ENCODE results near the gene SUMF1.
"Not testable (repeated sequence)": the region's sequence is repeated elsewhere in the genome, so short reads cannot be mapped to it uniquely, and the experiment has no call there.

Gene SUMF1

DNA sequence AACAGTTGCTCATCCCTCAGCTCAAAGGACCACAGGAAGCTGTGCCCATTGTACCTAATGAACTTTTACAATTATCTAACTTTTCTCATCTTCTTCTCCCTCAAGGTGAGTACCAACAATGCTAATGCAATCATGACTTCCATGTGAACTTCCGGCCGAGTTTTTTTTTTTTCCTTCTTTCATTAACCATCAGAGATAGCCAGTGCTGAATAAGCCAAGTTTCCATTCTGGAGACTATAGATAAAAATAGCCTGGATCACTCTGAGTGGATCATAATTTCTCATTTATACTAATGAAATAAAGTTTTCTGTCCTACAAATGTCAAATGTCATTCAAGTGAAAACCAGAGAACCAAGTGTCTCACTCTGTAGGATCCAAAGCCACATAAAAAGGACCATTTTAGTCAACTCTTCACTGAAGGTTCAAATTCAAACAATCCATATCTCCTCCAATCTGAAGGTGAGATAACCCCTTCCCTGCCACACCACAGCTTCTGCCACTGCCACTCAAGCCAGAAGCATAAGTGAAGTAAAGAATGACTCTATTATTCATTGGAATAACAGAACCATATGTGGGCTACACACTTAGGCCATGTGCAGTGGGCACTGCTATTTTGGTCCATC lies 5.5 kb downstream of the SUMF1 start:
- TF ChIP-seq, protein P1, sequence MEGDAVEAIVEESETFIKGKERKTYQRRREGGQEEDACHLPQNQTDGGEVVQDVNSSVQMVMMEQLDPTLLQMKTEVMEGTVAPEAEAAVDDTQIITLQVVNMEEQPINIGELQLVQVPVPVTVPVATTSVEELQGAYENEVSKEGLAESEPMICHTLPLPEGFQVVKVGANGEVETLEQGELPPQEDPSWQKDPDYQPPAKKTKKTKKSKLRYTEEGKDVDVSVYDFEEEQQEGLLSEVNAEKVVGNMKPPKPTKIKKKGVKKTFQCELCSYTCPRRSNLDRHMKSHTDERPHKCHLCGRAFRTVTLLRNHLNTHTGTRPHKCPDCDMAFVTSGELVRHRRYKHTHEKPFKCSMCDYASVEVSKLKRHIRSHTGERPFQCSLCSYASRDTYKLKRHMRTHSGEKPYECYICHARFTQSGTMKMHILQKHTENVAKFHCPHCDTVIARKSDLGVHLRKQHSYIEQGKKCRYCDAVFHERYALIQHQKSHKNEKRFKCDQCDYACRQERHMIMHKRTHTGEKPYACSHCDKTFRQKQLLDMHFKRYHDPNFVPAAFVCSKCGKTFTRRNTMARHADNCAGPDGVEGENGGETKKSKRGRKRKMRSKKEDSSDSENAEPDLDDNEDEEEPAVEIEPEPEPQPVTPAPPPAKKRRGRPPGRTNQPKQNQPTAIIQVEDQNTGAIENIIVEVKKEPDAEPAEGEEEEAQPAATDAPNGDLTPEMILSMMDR (conservative IDR thresholded peaks at IDR 0.05; ENCODE audit: low read length) = no peak
- TF ChIP-seq EZH2phosphoT487 (IDR thresholded peaks at IDR 0.05; ENCODE audit: borderline replicate concordance) = no peak
- Histone ChIP-seq H3K9me2 (replicated peaks; ENCODE audit: low read depth, low read length) (no peaks in the 10 kb centered on the region), H3K4me1 (ENCODE audit: insufficient read depth, low read length, poor library complexity, severe bottlenecking) (peaks cover 11% of the 10 kb centered on the region), H2AFZ (ENCODE audit: low read length) (no peak overlapping the region), H3K9ac (ENCODE audit: low read depth, low read length, poor library complexity, severe bottlenecking) (no peak overlapping the region), H3K79me2 (ENCODE audit: insufficient read depth, low read length) (peaks cover 4% of the 10 kb centered on the region), H3K4me3 (ENCODE audit: low read length, poor library complexity, severe bottlenecking) (no peak overlapping the region), H3K9me3 (ENCODE audit: insufficient read depth, low read depth, low read length) (no peaks in the 10 kb centered on the region), H3K27me3 (ENCODE audit: insufficient read depth, low read length, poor library complexity, severe bottlenecking) (no peaks in the 10 kb centered on the region), H3K4me2 (ENCODE audit: low read depth, low read length, poor library complexity, severe bottlenecking) (no peak overlapping the region), H3K36me3 (ENCODE audit: insufficient read depth, low read length) (no peaks in the 10 kb centered on the region), H3F3A (ENCODE audit: low read depth) (no peaks in the 10 kb centered on the region), H4K20me1 (ENCODE audit: insufficient read depth, low read length, poor library complexity, severe bottlenecking) (no peaks in the 10 kb centered on the region)

DNA sequence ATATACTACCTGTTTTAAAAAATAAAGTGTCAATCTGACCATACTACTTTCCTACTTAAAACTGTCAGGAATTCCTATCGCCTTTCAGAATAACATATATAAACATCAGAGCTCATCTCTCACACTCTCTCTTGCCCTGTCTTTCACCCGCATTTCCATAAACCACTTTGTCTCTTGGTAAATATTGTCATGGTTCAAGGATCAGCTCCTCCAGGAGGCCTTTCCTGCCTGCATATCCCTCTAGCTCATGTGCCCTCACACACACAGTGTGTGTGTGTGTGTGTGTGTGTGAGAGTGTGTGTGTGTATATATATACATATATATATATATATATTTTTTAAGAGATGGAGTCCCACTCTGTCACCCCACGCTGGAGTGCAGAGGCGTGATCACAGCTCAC lies 6.7 kb downstream of the SUMF1 start:
- H3K27me3 ChIP-seq (ENCODE audit: insufficient read depth, low read length, poor library complexity, severe bottlenecking) = no peaks in the 10 kb centered on the region
- TF ChIP-seq, protein P1 (conservative IDR thresholded peaks at IDR 0.05; ENCODE audit: low read length) = no peak
- no peak for TF ChIP-seq EZH2phosphoT487 (IDR thresholded peaks at IDR 0.05; ENCODE audit: borderline replicate concordance)
- no peaks in the 10 kb centered on the region for H3F3A ChIP-seq (ENCODE audit: low read depth)
- H3K4me3 ChIP-seq (ENCODE audit: low read length, poor library complexity, severe bottlenecking) = no peak overlapping the region
- no peaks in the 10 kb centered on the region for H3K9me3 ChIP-seq (ENCODE audit: insufficient read depth, low read depth, low read length)
- H3K9ac ChIP-seq (ENCODE audit: low read depth, low read length, poor library complexity, severe bottlenecking) = no peak overlapping the region
- H3K9me2 ChIP-seq (replicated peaks; ENCODE audit: low read depth, low read length) = no peaks in the 10 kb centered on the region
- no peaks in the 10 kb centered on the region for H3K79me2 ChIP-seq (ENCODE audit: insufficient read depth, low read length)
- H2AFZ ChIP-seq (ENCODE audit: low read length) = no peak overlapping the region
- H3K4me2 ChIP-seq (ENCODE audit: low read depth, low read length, poor library complexity, severe bottlenecking) = no peak overlapping the region
- no peaks in the 10 kb centered on the region for H3K36me3 ChIP-seq (ENCODE audit: insufficient read depth, low read length)
- peaks cover 7% of the 10 kb centered on the region for H3K4me1 ChIP-seq (ENCODE audit: insufficient read depth, low read length, poor library complexity, severe bottlenecking)
- no peaks in the 10 kb centered on the region for H4K20me1 ChIP-seq (ENCODE audit: insufficient read depth, low read length, poor library complexity, severe bottlenecking)

DNA sequence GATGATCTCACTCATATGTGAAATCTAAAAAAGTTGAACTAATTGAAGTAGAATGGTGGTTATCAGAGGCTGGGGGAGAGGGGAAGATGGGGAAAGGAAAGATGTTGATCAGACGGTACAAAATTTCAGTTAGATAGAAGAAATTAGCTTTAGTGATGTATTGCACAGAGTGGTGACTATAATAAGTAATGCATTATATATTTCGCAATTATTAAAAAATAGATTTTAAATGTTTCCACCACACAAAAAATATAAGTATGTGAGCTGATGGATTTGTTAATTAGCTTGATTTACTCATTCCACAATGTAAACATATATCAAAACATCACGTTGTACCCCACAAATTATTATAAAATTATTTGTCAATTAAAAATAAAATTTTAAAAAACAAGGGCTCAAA lies 8.1 kb downstream of the SUMF1 start:
- TF ChIP-seq, protein P1 (conservative IDR thresholded peaks at IDR 0.05; ENCODE audit: low read length) = no peak
- TF ChIP-seq EZH2phosphoT487 (IDR thresholded peaks at IDR 0.05; ENCODE audit: borderline replicate concordance) = no peak
- no peak overlapping the region for H3K9ac ChIP-seq (ENCODE audit: low read depth, low read length, poor library complexity, severe bottlenecking)
- H3K9me3 ChIP-seq (ENCODE audit: insufficient read depth, low read depth, low read length) = no peaks in the 10 kb centered on the region
- no peak overlapping the region for H2AFZ ChIP-seq (ENCODE audit: low read length)
- no peak overlapping the region for H3K4me2 ChIP-seq (ENCODE audit: low read depth, low read length, poor library complexity, severe bottlenecking)
- H3K27me3 ChIP-seq (ENCODE audit: insufficient read depth, low read length, poor library complexity, severe bottlenecking) = no peaks in the 10 kb centered on the region
- no peaks in the 10 kb centered on the region for H3F3A ChIP-seq (ENCODE audit: low read depth)
- peaks cover 7% of the 10 kb centered on the region for H3K4me1 ChIP-seq (ENCODE audit: insufficient read depth, low read length, poor library complexity, severe bottlenecking)
- H4K20me1 ChIP-seq (ENCODE audit: insufficient read depth, low read length, poor library complexity, severe bottlenecking) = no peaks in the 10 kb centered on the region
- no peaks in the 10 kb centered on the region for H3K9me2 ChIP-seq (replicated peaks; ENCODE audit: low read depth, low read length)
- no peaks in the 10 kb centered on the region for H3K36me3 ChIP-seq (ENCODE audit: insufficient read depth, low read length)
- no peaks in the 10 kb centered on the region for H3K79me2 ChIP-seq (ENCODE audit: insufficient read depth, low read length)
- no peak overlapping the region for H3K4me3 ChIP-seq (ENCODE audit: low read length, poor library complexity, severe bottlenecking)

DNA sequence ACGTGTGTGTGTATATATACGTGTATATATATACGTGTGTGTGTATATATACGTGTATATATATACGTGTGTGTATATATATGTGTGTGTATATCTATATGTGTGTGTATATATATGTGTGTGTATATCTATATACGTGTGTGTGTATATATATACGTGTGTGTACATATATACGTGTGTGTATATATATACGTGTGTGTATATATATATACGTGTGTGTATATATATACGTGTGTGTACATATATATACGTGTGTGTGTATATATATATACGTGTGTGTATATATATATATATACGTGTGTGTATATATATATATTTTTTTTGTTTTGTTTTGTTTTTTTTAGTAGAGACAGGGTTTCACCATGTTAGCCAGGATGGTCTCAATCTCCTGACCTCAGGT lies 10.3 kb downstream of the SUMF1 start:
- not testable (repeated sequence) for H3K9me2 ChIP-seq (replicated peaks; ENCODE audit: low read depth, low read length); H3K9ac ChIP-seq (ENCODE audit: low read depth, low read length, poor library complexity, severe bottlenecking); H2AFZ ChIP-seq (ENCODE audit: low read length); H3K79me2 ChIP-seq (ENCODE audit: insufficient read depth, low read length); H3K4me2 ChIP-seq (ENCODE audit: low read depth, low read length, poor library complexity, severe bottlenecking); H4K20me1 ChIP-seq (ENCODE audit: insufficient read depth, low read length, poor library complexity, severe bottlenecking); H3F3A ChIP-seq (ENCODE audit: low read depth); H3K27me3 ChIP-seq (ENCODE audit: insufficient read depth, low read length, poor library complexity, severe bottlenecking); H3K4me1 ChIP-seq (ENCODE audit: insufficient read depth, low read length, poor library complexity, severe bottlenecking); H3K36me3 ChIP-seq (ENCODE audit: insufficient read depth, low read length); H3K4me3 ChIP-seq (ENCODE audit: low read length, poor library complexity, severe bottlenecking); H3K9me3 ChIP-seq (ENCODE audit: insufficient read depth, low read depth, low read length)
